WTC11 (cell line): ENCODE data around the gene SPINK1.

Source experiments
- CTCF ChIP-seq: fragments of 200-600 bp; IDR thresholded peaks from 2 replicates; pipeline ENCODE4 v1.8.0; 2022; ENCODE audit warnings: antibody characterized with exemption
- E2F5 ChIP-seq: sonication (generic); formaldehyde crosslinking; IDR thresholded peaks from 2 replicates; pipeline ENCODE4 v1.8.1; 2022; ENCODE audit warnings: mild to moderate bottlenecking, moderate library complexity, missing genetic modification reagents

GRCh38 chr5:147880487-147880886 lies 49.0 kb upstream of the SPINK1 start:
- no peak for TF ChIP-seq E2F5
- TF ChIP-seq CTCF = no peak
